ENCODE data around the gene BSG. TPM values are rescaled to one million over a fixed set of nuclear protein-coding genes. Genes with fewer than 3 reads are reported as not detected.

Gene BSG
- total and polyA plus RNA-seq, 2 experiments from 2014 or later: 545 to 1,282 TPM

- 98% methylated on average over 24 of the region's 24 CpGs for WGBS (ENCODE audit: low lambda C conversion rate, missing lambda C conversion rate)
- Histone ChIP-seq H4K20me1 (ENCODE audit: insufficient read depth, poor library complexity, severe bottlenecking) (no peaks in the 10 kb centered on the region), H2AFZ (no peak overlapping the region), H3K9me3 (ENCODE audit: low read depth) (no peaks in the 10 kb centered on the region), H3K36me3 (replicated peaks; ENCODE audit: insufficient read depth, low read depth) (no peaks in the 10 kb centered on the region), H3K27me3 (no peaks in the 10 kb centered on the region), H3K4me2 (no peak overlapping the region), H3K4me1 (ENCODE audit: insufficient read depth) (no peaks in the 10 kb centered on the region), H3K79me2 (no peaks in the 10 kb centered on the region), H3K9me2 (replicated peaks; ENCODE audit: insufficient read depth) (no peaks in the 10 kb centered on the region), H3K27ac (no peak overlapping the region), H3K4me3 (no peak overlapping the region)
- TF ChIP-seq EZH2phosphoT487 (IDR thresholded peaks at IDR 0.05; ENCODE audit: low read depth, severe bottlenecking, unreplicated experiment) (no peak), EZH2 (IDR thresholded peaks at IDR 0.05; ENCODE audit: borderline replicate concordance) (no peak), CTCF (IDR thresholded peaks at IDR 0.05; ENCODE audit: poor library complexity) (no peak)
- DNase-seq (ENCODE audit: low spot score): no peak
These were observed 49.4 kb downstream of the BSG start for GRCh38 chr19:621819-622218.

- Histone ChIP-seq H3K4me3 (no peak overlapping the region), H4K20me1 (ENCODE audit: insufficient read depth, poor library complexity, severe bottlenecking) (no peaks in the 10 kb centered on the region), H3K9me2 (replicated peaks; ENCODE audit: insufficient read depth) (no peaks in the 10 kb centered on the region), H3K27me3 (no peaks in the 10 kb centered on the region), H2AFZ (no peak overlapping the region), H3K4me1 (ENCODE audit: insufficient read depth) (no peaks in the 10 kb centered on the region), H3K27ac (no peak overlapping the region), H3K36me3 (replicated peaks; ENCODE audit: insufficient read depth, low read depth) (no peaks in the 10 kb centered on the region), H3K9me3 (ENCODE audit: low read depth) (no peaks in the 10 kb centered on the region), H3K4me2 (no peak overlapping the region), H3K79me2 (no peaks in the 10 kb centered on the region)
- no peak for DNase-seq (ENCODE audit: low spot score)
- no peak for TF ChIP-seq CTCF (IDR thresholded peaks at IDR 0.05; ENCODE audit: poor library complexity)
- no peak for TF ChIP-seq EZH2 (IDR thresholded peaks at IDR 0.05; ENCODE audit: borderline replicate concordance)
- no peak for TF ChIP-seq EZH2phosphoT487 (IDR thresholded peaks at IDR 0.05; ENCODE audit: low read depth, severe bottlenecking, unreplicated experiment)
- 95% methylated on average over 23 of the region's 37 CpGs for WGBS (ENCODE audit: low lambda C conversion rate, missing lambda C conversion rate)
These were observed 50.3 kb downstream of the BSG start for GRCh38 chr19:622666-623065.

- Histone ChIP-seq H3K36me3 (replicated peaks; ENCODE audit: insufficient read depth, low read depth) (no peaks in the 10 kb centered on the region), H2AFZ (no peak overlapping the region), H3K4me3 (no peak overlapping the region), H3K9me3 (ENCODE audit: low read depth) (no peaks in the 10 kb centered on the region), H3K4me2 (no peak overlapping the region), H3K27ac (no peak overlapping the region), H3K27me3 (no peaks in the 10 kb centered on the region), H3K4me1 (ENCODE audit: insufficient read depth) (no peaks in the 10 kb centered on the region), H3K79me2 (peaks cover 5% of the 10 kb centered on the region), H3K9me2 (replicated peaks; ENCODE audit: insufficient read depth) (no peaks in the 10 kb centered on the region), H4K20me1 (ENCODE audit: insufficient read depth, poor library complexity, severe bottlenecking) (no peaks in the 10 kb centered on the region)
- TF ChIP-seq CTCF (IDR thresholded peaks at IDR 0.05; ENCODE audit: poor library complexity) (no peak), EZH2phosphoT487 (IDR thresholded peaks at IDR 0.05; ENCODE audit: low read depth, severe bottlenecking, unreplicated experiment) (no peak), EZH2 (IDR thresholded peaks at IDR 0.05; ENCODE audit: borderline replicate concordance) (no peak)
- no peak for DNase-seq (ENCODE audit: low spot score)
- WGBS (ENCODE audit: low lambda C conversion rate, missing lambda C conversion rate): 97% methylated on average over 43 of the region's 44 CpGs
These were observed 51.0 kb downstream of the BSG start for GRCh38 chr19:623175-623916.

Data from hepatocyte (in vitro differentiated cells).